Activated CD4-positive, alpha-beta memory T cell treated with anti-CD3 and anti-CD28 coated beads, Interleukin-2, amount 10 ng/mL, durations not matched to agents 7 days and 5 days (primary cell): ENCODE results near the gene RPP25. TPM values are rescaled to one million over a fixed set of nuclear protein-coding genes. Genes with fewer than 3 reads are reported as not detected.
A peak's percentile ranks its signal among the peaks of the same experiment; 100 is the strongest.

Experiments
- CTCF ChIA-PET: fragments of 350-600 bp; sonication (Branson Sonifier 250); formaldehyde crosslinking; loops from one replicate; lab custom pipeline; 2021; ENCODE audit warnings: antibody characterized with exemption, inconsistent platforms; lab: Charles Lee
- POLR2A ChIA-PET: fragments of 350-600 bp; sonication (Branson Sonifier 250); formaldehyde crosslinking; loops from one replicate; lab custom pipeline; 2021; ENCODE audit warnings: antibody characterized with exemption; lab: Charles Lee
- DNase-seq: peaks from one replicate; pipeline ENCODE4 v3.0.0-alpha.2; 2020
- H3K27ac Mint-ChIP-seq: one replicate; pipeline ENCODE4 v1.8.0; 2021; ENCODE audit warnings: mild to moderate bottlenecking, mixed read lengths
- H3K27me3 Mint-ChIP-seq: one replicate; pipeline ENCODE4 v1.8.0; 2021; ENCODE audit warnings: mixed read lengths
- H3K36me3 Mint-ChIP-seq: one replicate; pipeline ENCODE4 v1.8.0; 2021; ENCODE audit warnings: low read depth, mixed read lengths
- H3K4me1 Mint-ChIP-seq: one replicate; pipeline ENCODE4 v1.8.0; 2021; ENCODE audit warnings: mixed read lengths
- H3K4me3 Mint-ChIP-seq: one replicate; pipeline ENCODE4 v1.8.0; 2021; ENCODE audit warnings: mild to moderate bottlenecking, mixed read lengths
- H3K9me3 Mint-ChIP-seq: one replicate; pipeline ENCODE4 v1.8.0; 2021; ENCODE audit warnings: mixed read lengths
- total RNA-seq, 2 experiments: library from RNA; stranded (reverse); gene quantifications; one replicate each; pipeline ENCODE4 v1.2.3, GENCODE V29; 2021

Gene RPP25, protein sequence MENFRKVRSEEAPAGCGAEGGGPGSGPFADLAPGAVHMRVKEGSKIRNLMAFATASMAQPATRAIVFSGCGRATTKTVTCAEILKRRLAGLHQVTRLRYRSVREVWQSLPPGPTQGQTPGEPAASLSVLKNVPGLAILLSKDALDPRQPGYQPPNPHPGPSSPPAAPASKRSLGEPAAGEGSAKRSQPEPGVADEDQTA
- 1 to 10 TPM; 5.0 to 5.1 TPM for total RNA-seq

- H3K9me3 Mint-ChIP-seq: no peaks in the 10 kb centered on the region
- peak within 1 kb of the TSS; percentile 71 for H3K4me3 Mint-ChIP-seq
- CTCF ChIA-PET: interaction anchor here (0.6 to 1.6 kb wide), 15 partner anchors 10 to 248 kb away, joined by 3 to 9 read pairs (median 4); partner anchors contain the start of genes COX5A, PPCDC and SCAMP5
Observed at GRCh38 chr15:74956648-74957475, at the start of gene RPP25. Gene RPP25 (minus strand): TSS chr15:74956772. CDS start chr15:74956583, 189 bp downstream.

GRCh38 chr15:75002398-75002797, 45.8 kb upstream of the RPP25 start:
- H3K36me3 Mint-ChIP-seq: no peaks in the 10 kb centered on the region
- CTCF ChIA-PET: no interaction called here
- no peaks in the 10 kb centered on the region for H3K9me3 Mint-ChIP-seq
- H3K4me1 Mint-ChIP-seq: no peaks in the 10 kb centered on the region
- no peak for DNase-seq
- no peak overlapping the region for H3K27ac Mint-ChIP-seq
- POLR2A ChIA-PET: no interaction called here
- no peak overlapping the region for H3K4me3 Mint-ChIP-seq
- H3K27me3 Mint-ChIP-seq: peaks cover 20% of the 10 kb centered on the region

More at GRCh38 chr15:74956648-74957475, at the start of gene RPP25:
- POLR2A ChIA-PET: interaction anchor here (0.8 to 1.6 kb wide), 17 partner anchors 14 to 495 kb away, joined by 3 to 8 read pairs (median 3); partner anchors contain the start of genes ARID3B, C15orf39, COX5A and FAM219B
- Mint-ChIP-seq H3K4me1 (peaks cover 48% of the 10 kb centered on the region), H3K27ac (no peak within 1 kb of the TSS), H3K27me3 (peaks cover 44% of the 10 kb centered on the region), H3K36me3 (peaks cover 4% of the 10 kb centered on the region)
- DNase-seq: peak; percentile 78

GRCh38 chr15:75001310-75001709, 44.7 kb upstream of the RPP25 start:
- POLR2A ChIA-PET: no interaction called here
- CTCF ChIA-PET: no interaction called here
- Mint-ChIP-seq H3K36me3 (no peaks in the 10 kb centered on the region), H3K9me3 (no peaks in the 10 kb centered on the region), H3K27ac (no peak overlapping the region), H3K27me3 (peaks cover 29% of the 10 kb centered on the region), H3K4me3 (no peak overlapping the region), H3K4me1 (peaks cover 3% of the 10 kb centered on the region)
- no peak for DNase-seq

DNA sequence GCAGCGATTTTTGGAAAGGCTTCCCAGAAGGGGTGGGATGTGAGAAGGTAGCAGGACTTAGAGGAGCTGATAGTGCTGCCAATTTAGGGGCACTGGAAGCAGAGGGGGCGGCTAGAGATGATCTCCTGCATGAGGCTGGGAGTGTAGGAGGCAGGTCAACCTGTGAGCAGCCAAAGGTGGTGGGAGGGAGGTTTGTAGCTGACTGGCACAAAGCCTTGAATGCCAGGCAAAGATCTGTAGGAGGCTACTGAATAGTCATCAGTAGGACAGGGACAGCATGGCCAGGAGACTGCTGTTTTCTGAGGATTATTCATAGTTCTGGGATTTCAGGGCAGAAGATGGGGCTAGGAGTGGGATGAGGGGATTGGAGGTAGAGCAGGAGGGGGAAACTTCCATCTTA, 41.0 kb upstream of the RPP25 start:
- no peak overlapping the region for H3K4me3 Mint-ChIP-seq
- no peak for DNase-seq
- POLR2A ChIA-PET: no interaction called here

DNA sequence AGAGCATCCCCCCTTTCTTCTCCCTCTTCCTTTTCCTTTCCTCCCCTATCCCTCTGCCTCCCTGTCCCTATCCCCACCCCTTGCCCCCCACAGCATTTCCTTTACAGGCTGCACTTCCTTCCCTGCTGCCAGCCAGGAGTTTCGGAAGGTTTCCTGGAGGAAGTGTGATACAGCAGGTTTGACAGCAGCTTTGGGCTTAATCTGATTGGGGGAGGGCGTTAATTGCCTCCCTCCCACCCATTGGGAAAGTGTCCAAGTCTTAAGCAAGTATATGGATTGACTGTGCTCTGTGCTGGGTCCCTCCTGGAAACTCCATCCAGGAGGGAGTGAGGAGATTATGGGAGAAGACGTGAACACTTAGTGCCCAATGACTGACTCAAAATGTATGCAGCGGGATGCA, 40.6 kb upstream of the RPP25 start:
- Mint-ChIP-seq H3K4me3 (no peak overlapping the region), H3K4me1 (peaks cover 11% of the 10 kb centered on the region), H3K27me3 (peaks cover 41% of the 10 kb centered on the region), H3K9me3 (no peaks in the 10 kb centered on the region), H3K36me3 (no peaks in the 10 kb centered on the region), H3K27ac (no peak overlapping the region)
- POLR2A ChIA-PET: interaction anchor here (2.7 kb wide), 1 partner anchor 26 kb away, joined by 10 read pairs; the partner anchor contains the start of gene PPCDC
- CTCF ChIA-PET: no interaction called here
- no peak for DNase-seq

More for the DNA sequence above, 41.0 kb upstream of the RPP25 start:
- peaks cover 43% of the 10 kb centered on the region for H3K27me3 Mint-ChIP-seq
- CTCF ChIA-PET: no interaction called here
- no peaks in the 10 kb centered on the region for H3K9me3 Mint-ChIP-seq
- H3K36me3 Mint-ChIP-seq: no peaks in the 10 kb centered on the region
- H3K27ac Mint-ChIP-seq: no peak overlapping the region
- H3K4me1 Mint-ChIP-seq: peaks cover 11% of the 10 kb centered on the region

- Mint-ChIP-seq H3K27me3 (peaks cover 42% of the 10 kb centered on the region), H3K27ac (no peak overlapping the region)
- POLR2A ChIA-PET: interaction anchor here (0.7 to 2.7 kb wide), 5 partner anchors 27 to 58 kb away, joined by 3 to 10 read pairs (median 4); partner anchors contain the start of genes COX5A, PPCDC and RPP25
Observed at GRCh38 chr15:74995779-74996765, 39.5 kb upstream of the RPP25 start.

GRCh38 chr15:74995182-74995778, 38.7 kb upstream of the RPP25 start, which contains the start of gene SCAMP5:
Gene SCAMP5 (plus strand): TSS chr15:74995563. CDS start chr15:75011840, 16,277 bp downstream.
- ChIA-PET CTCF (interaction anchor here (0.6 to 1.7 kb wide), 7 partner anchors 17 to 348 kb away, joined by 3 to 7 read pairs (median 3); partner anchors contain the start of gene RPP25), POLR2A (interaction anchor here (0.7 to 2.7 kb wide), 5 partner anchors 28 to 57 kb away, joined by 3 to 10 read pairs (median 4); partner anchors contain the start of genes COX5A, PPCDC and RPP25)
- Mint-ChIP-seq H3K4me1 (peaks cover 16% of the 10 kb centered on the region), H3K36me3 (no peaks in the 10 kb centered on the region), H3K4me3 (peak within 1 kb of the TSS; percentile 71), H3K27ac (peak within 1 kb of the TSS; percentile 15), H3K27me3 (peaks cover 44% of the 10 kb centered on the region), H3K9me3 (no peaks in the 10 kb centered on the region)
- peak; percentile 94 for DNase-seq

More at GRCh38 chr15:74995779-74996765, 39.5 kb upstream of the RPP25 start:
- peak overlapping the region; percentile 60 for H3K4me3 Mint-ChIP-seq
- H3K4me1 Mint-ChIP-seq: peaks cover 11% of the 10 kb centered on the region
- H3K36me3 Mint-ChIP-seq: no peaks in the 10 kb centered on the region
- H3K9me3 Mint-ChIP-seq: no peaks in the 10 kb centered on the region
- CTCF ChIA-PET: interaction anchor here (1.0 to 1.7 kb wide), 3 partner anchors 19 to 207 kb away, joined by 3 to 7 read pairs (median 3); partner anchors contain the start of gene RPP25
- no peak for DNase-seq

GRCh38 chr15:74994685-74995084, 38.1 kb upstream of the RPP25 start:
- no peak for DNase-seq
- H3K4me3 Mint-ChIP-seq: peak overlapping the region; percentile 71
- H3K36me3 Mint-ChIP-seq: no peaks in the 10 kb centered on the region
- peaks cover 16% of the 10 kb centered on the region for H3K4me1 Mint-ChIP-seq
- H3K27me3 Mint-ChIP-seq: peaks cover 44% of the 10 kb centered on the region
- POLR2A ChIA-PET: interaction anchor here (1.0 to 2.7 kb wide), 4 partner anchors 29 to 40 kb away, joined by 3 to 10 read pairs (median 4); partner anchors contain the start of genes PPCDC and RPP25
- CTCF ChIA-PET: interaction anchor here (0.6 to 1.7 kb wide), 7 partner anchors 16 to 348 kb away, joined by 3 to 7 read pairs (median 3); partner anchors contain the start of gene RPP25
- H3K27ac Mint-ChIP-seq: no peak overlapping the region
- no peaks in the 10 kb centered on the region for H3K9me3 Mint-ChIP-seq

DNA sequence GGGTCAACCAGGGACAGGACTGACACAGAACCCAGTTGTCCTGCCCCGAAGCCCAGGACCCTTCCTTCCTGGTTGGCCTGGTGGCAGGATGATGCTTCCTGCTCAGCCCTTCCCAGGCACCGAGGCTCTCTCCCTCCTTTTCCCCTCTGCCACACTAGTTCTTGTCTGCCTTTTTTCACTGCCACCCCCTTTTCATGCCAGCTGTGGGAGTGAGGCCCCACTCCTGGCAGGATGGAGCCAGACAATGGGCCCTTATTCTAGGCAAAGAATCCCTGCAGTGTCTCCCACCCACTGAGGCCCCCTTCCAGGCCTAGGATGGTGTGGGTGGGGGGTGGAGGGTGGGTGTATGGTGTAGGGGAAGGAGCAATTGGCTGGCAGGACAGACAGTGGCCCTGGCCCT, 37.7 kb upstream of the RPP25 start:
- ChIA-PET POLR2A (no interaction called here), CTCF (interaction anchor here (1.0 to 1.7 kb wide), 2 partner anchors 37 to 223 kb away, joined by 3 to 7 read pairs; partner anchors contain the start of gene RPP25)
- no peaks in the 10 kb centered on the region for H3K9me3 Mint-ChIP-seq
- H3K36me3 Mint-ChIP-seq: no peaks in the 10 kb centered on the region
- H3K27ac Mint-ChIP-seq: no peak overlapping the region
- no peak for DNase-seq
- H3K4me3 Mint-ChIP-seq: no peak overlapping the region
- peaks cover 47% of the 10 kb centered on the region for H3K27me3 Mint-ChIP-seq
- H3K4me1 Mint-ChIP-seq: peaks cover 16% of the 10 kb centered on the region

DNA sequence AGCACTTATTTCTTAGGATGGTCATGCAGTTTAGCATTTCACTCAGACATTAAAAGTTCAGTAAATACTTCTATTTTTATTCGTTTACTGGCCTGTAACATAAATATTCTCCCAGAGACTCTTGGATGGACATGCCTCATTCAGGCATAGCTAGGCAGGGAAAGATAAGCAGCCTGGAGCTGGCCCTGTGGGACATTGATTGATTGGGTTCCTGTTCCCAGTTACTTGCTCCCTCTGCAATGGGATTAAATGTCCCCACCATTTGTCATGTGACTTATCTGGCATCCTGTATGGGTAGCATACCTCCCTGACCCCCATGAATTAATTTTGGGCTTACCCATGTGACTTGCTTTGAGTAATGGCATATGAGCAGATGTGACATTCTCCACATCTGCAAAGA, 36.0 kb upstream of the RPP25 start:
- no peak for DNase-seq
- ChIA-PET CTCF (no interaction called here), POLR2A (no interaction called here)
- Mint-ChIP-seq H3K27ac (no peak overlapping the region), H3K4me1 (peaks cover 16% of the 10 kb centered on the region), H3K4me3 (no peak overlapping the region), H3K27me3 (peaks cover 39% of the 10 kb centered on the region), H3K9me3 (no peaks in the 10 kb centered on the region), H3K36me3 (no peaks in the 10 kb centered on the region)

GRCh38 chr15:74989527-74989926, 33.0 kb upstream of the RPP25 start:
- H3K27ac Mint-ChIP-seq: no peak overlapping the region
- ChIA-PET CTCF (interaction anchor here (1.2 to 2.6 kb wide), 2 partner anchors 21 to 39 kb away, joined by 4 to 8 read pairs; no protein-coding TSS in a partner anchor), POLR2A (no interaction called here)
- H3K4me3 Mint-ChIP-seq: no peak overlapping the region
- H3K27me3 Mint-ChIP-seq: peaks cover 21% of the 10 kb centered on the region
- H3K9me3 Mint-ChIP-seq: no peaks in the 10 kb centered on the region
- peaks cover 7% of the 10 kb centered on the region for H3K4me1 Mint-ChIP-seq
- H3K36me3 Mint-ChIP-seq: no peaks in the 10 kb centered on the region
- DNase-seq: no peak
